ENCODE data around the gene ZNF524. TPM values are rescaled to one million over a fixed set of nuclear protein-coding genes. Genes with fewer than 3 reads are reported as not detected.

ZNF524 gene
- total and polyA plus RNA-seq, 5 donors = 11.4 to 27.1 (median 17.8) TPM

DNA sequence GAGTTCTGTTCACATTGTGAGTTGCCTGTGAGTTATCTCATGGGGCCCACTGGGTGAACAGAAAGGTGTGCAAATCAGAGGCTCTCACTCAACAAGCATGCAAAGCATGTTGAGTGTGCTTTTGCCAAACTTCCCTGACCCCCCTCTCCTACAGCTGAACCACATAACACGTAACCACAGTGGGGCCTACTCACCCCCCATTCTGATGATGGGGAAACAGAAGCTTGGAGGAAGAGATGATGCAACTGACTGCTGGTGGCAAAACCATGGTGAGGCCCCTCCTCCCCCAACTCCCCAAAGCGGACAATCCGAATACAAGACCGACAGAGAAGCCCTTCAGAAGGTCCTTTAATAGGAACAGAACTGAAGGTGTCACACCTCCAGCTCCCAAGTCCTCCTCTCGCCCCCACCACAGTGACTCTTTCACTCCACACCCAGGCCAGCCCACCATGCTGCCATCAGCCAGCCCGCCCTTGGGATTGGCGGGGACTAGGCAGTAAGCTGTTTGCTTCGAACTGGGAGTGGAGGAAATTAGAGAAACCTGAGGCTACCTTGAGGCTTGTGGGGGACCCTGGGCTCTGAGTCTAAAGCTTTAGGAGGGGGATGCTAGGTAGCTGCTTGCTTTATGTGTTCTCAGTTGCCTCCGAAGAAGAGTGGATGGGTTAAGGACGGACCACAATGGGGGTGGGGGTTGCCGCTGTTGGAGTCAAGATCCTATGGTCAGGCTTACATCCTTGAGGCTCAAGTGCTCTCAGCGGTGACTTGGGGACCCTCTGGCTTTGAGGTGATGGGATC, 20.5 kb downstream of the ZNF524 start:
- peak in 1 of 3 donors; percentile 42 for DNase-seq
- ATAC-seq = no peak
- Histone ChIP-seq H3K4me3 (ENCODE audit: low read length) (no peak overlapping the region), H3K27ac (ENCODE audit: low read length) (no peak overlapping the region), H3K9me3 (ENCODE audit: control insufficient read depth, low read length) (no peaks in the 10 kb centered on the region), H3K4me1 (ENCODE audit: control insufficient read depth, insufficient read depth, low read length) (no peaks in the 10 kb centered on the region), H3K27me3 (ENCODE audit: control insufficient read depth, insufficient read depth) (no peaks in the 10 kb centered on the region)
- intact Hi-C loops (cut with DNase I) = no loop called here
- WGBS = 88% methylated on average over 12 of the region's 12 CpGs

DNA sequence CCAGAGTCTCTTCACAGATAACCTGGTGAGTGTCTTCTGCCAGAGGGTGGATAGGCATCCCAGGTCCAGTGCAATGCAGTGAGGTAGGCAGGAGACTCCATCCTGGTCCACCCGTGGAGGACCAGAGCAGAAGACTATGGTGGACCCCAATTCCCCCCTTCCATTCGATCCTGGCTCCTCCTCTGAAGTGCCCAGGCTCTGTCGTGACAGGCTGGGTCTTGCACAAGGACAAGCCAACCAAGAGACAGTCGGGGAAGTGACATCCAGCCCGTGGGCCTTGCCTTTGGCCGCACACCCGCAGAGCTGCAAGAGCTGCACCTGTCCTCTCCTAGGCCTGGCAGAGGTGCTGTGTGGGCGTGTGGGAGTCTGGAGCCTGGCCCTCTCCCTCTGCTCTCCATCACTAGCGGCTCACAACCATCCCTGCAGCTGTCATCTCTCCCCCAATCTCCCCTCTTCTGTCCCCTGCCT, 21.2 kb downstream of the ZNF524 start:
- Histone ChIP-seq H3K4me1 (ENCODE audit: control insufficient read depth, insufficient read depth, low read length) (no peaks in the 10 kb centered on the region), H3K27me3 (ENCODE audit: control insufficient read depth, insufficient read depth) (no peaks in the 10 kb centered on the region), H3K9me3 (ENCODE audit: control insufficient read depth, low read length) (no peaks in the 10 kb centered on the region), H3K4me3 (ENCODE audit: low read length) (no peak overlapping the region), H3K27ac (ENCODE audit: low read length) (no peak overlapping the region)
- intact Hi-C loops (cut with DNase I) = no loop called here
- no peak for ATAC-seq
- 82% methylated on average over 9 of the region's 9 CpGs for WGBS
- DNase-seq = peak in 1 of 3 donors; percentile 50

DNA sequence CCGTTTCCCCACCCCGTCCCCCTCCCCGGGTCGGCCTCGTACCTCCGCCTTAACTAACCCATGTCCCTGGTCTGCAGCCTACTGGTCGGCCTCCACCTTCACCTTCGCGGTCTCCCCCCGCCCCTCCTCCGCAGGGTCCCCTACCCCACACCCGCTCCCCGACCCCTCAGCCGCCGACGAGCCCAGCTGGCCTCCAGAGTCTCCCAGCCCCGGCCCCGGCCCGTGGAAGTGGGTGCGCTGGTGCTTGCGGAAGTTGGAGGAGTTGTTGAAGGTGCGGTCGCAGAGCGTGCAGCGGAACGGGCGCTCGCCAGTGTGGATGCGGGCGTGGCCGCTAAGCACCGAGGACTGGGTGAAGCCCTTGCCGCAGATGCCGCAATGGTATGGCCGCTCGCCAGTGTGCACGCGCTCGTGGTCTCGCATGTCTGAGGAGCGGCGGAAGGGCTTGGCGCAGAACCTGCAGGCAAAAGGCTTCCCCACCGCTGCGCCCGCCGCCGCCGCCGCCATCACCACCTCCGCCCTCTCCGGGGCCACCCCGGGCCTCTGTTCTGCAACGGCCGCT, 21.7 kb downstream of the ZNF524 start:
- no peaks in the 10 kb centered on the region for H3K4me1 ChIP-seq (ENCODE audit: control insufficient read depth, insufficient read depth, low read length)
- DNase-seq (peak; percentile 39 to 74 (median 71)), ATAC-seq (no peak)
- H3K27me3 ChIP-seq (ENCODE audit: control insufficient read depth, insufficient read depth) = no peaks in the 10 kb centered on the region
- H3K4me3 ChIP-seq (ENCODE audit: low read length) = no peak overlapping the region
- no peaks in the 10 kb centered on the region for H3K9me3 ChIP-seq (ENCODE audit: control insufficient read depth, low read length)
- 94% methylated on average over 55 of the region's 55 CpGs for WGBS
- no peak overlapping the region for H3K27ac ChIP-seq (ENCODE audit: low read length)
- intact Hi-C loops (cut with DNase I) = no loop called here

DNA sequence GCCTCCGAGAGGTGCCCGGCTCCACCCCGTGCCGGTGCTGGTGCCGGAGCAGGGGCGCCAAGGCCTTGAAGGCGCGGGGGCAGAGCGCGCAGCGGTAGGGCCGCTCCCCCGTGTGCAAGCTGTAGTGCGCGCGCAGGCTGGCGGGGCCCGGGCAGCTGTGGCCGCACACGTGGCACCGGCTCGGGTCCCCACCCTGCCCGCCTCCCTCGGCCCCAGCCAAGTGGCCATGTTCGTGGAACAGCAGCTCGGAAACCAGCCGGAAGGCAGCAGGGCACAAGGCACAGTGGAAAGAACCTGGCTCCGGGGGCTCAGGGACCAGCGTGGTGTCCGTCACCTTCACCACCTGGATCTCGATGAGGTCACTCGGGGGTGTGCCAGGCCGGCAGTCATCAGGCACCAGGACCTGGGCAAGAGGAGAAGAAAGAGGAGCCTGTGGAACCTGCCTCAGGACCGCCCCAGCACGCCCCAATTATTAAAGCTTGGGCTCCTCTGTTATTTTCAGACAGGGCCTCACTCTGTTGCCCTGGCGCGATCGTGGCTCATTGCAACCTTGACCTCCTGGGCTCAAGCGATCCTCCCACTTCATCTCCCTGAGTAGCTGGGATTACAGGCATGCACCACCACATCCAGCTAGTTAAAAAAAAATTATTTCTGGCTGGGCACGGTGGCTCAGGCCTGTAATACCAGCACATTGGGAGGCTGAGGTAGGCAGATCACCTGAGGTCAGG, 22.3 kb downstream of the ZNF524 start:
- ATAC-seq (peak in 1 of 2 donors; percentile 3), DNase-seq (peak; percentile 21 to 59 (median 59))
- intact Hi-C loops (cut with DNase I) = no loop called here
- no peak overlapping the region for H3K4me3 ChIP-seq (ENCODE audit: low read length)
- no peaks in the 10 kb centered on the region for H3K27me3 ChIP-seq (ENCODE audit: control insufficient read depth, insufficient read depth)
- WGBS = 93% methylated on average over 40 of the region's 40 CpGs
- H3K9me3 ChIP-seq (ENCODE audit: control insufficient read depth, low read length) = no peaks in the 10 kb centered on the region
- H3K4me1 ChIP-seq (ENCODE audit: control insufficient read depth, insufficient read depth, low read length) = no peaks in the 10 kb centered on the region
- peak overlapping the region; percentile 4 for H3K27ac ChIP-seq (ENCODE audit: low read length)

DNA sequence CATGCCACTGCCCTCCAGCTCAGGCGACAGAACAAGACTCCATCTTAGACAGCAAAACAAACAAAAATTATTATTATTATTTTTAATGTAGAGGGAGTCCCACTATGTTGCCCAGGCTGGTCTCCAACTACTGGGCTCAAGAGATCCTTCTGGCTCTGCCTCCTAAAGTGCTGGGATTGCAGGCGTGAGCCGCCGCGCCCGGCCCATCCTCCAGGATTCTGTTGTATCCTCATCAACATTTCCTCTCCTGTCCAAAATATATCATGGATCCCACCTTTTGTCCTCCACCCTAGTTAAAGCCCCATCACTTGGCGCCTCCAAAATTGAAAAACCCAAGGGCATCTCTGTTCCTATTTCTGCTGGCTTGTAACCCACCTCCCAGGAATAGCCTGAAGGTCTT, 23.0 kb downstream of the ZNF524 start:
- no peak for ATAC-seq
- intact Hi-C loops (cut with DNase I) = no loop called here
- no peak overlapping the region for H3K4me3 ChIP-seq (ENCODE audit: low read length)
- H3K4me1 ChIP-seq (ENCODE audit: control insufficient read depth, insufficient read depth, low read length) = no peaks in the 10 kb centered on the region
- peak in 2 of 3 donors; percentile 44 to 55 for DNase-seq
- H3K9me3 ChIP-seq (ENCODE audit: control insufficient read depth, low read length) = no peaks in the 10 kb centered on the region
- H3K27me3 ChIP-seq (ENCODE audit: control insufficient read depth, insufficient read depth) = no peaks in the 10 kb centered on the region
- WGBS = 92% methylated on average over 7 of the region's 7 CpGs
- H3K27ac ChIP-seq (ENCODE audit: low read length) = peak overlapping the region; percentile 36

DNA sequence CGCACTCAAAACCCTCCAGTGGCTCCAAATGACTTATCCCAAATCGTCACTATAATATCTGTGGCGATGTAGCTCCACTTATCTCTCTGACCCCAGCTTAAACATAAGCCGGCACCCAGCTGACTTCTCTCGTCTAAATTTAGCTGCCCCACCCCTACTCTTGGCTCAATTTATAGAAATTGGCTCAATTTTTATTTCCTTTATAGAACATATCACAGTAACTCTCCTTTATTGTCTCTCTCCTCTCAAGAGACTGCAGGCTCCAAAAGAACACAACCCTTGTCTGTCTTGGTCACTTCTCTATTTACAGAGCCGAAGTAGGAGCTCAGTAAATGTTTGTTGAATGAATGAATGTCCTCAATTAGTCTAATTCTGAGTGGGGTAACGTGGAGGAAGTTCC, 23.5 kb downstream of the ZNF524 start:
- Histone ChIP-seq H3K27me3 (ENCODE audit: control insufficient read depth, insufficient read depth) (no peaks in the 10 kb centered on the region), H3K4me1 (ENCODE audit: control insufficient read depth, insufficient read depth, low read length) (no peaks in the 10 kb centered on the region), H3K9me3 (ENCODE audit: control insufficient read depth, low read length) (no peaks in the 10 kb centered on the region), H3K27ac (ENCODE audit: low read length) (peak overlapping the region; percentile 47), H3K4me3 (ENCODE audit: low read length) (peak overlapping the region; percentile 53)
- WGBS = 35% methylated on average over 7 of the region's 7 CpGs
- intact Hi-C loops (cut with DNase I) = no loop called here
- ATAC-seq (no peak), DNase-seq (no peak)

DNA sequence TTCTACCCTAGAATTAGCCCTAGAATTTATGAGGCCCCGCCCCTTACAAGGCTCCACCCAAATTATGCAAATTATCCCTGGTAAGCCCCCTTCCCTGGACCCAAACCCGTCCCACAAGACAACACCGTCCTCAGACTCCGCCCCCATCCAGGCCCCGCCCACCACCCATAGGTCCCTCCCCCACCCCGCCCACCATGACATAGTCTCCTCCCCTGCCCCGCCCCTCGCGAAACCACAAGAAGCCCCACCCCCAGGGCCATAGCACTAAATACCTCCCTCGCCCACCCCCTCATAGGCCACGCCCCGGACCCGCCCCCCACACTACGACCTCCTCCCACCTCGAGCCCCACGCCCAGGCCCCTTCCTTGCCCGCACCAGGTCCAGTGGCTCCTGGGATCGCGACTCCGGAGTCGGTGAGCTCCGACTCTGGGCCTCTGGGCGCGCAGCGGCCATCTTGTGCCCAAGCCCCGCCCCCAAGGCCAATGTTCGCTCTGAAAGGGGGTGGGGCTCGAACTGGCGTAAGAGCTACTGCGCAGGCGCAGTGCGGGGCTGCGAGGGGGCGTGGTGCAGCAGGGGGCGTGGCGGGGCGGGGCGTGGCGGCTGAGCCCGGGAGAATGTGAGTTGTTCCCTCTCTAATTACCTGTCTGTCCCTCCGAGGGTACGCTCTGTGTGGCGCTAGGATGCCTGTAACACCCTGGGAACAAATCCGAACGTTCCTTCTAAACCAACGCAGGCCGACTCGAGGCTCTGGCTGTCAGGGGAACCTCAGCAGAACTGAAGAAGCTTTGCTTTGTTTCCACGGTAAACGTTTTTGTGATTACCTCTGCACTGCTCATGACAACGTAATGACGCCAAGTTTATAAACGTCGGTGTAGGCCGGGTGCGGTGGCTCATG, 24.3 kb downstream of the ZNF524 start, which contains the start of gene ZNF784:
TSS of gene ZNF784 (minus strand) at position 458 of the 895 bp plus-strand sequence. CDS start at position 453, 5 bp downstream.
- WGBS = under 1% methylated on average over 56 of the region's 56 CpGs
- Histone ChIP-seq H3K27ac (ENCODE audit: low read length) (peak within 1 kb of the TSS; percentile 86), H3K9me3 (ENCODE audit: control insufficient read depth, low read length) (no peaks in the 10 kb centered on the region), H3K4me3 (ENCODE audit: low read length) (peak within 1 kb of the TSS; percentile 53), H3K4me1 (ENCODE audit: control insufficient read depth, insufficient read depth, low read length) (no peaks in the 10 kb centered on the region), H3K27me3 (ENCODE audit: control insufficient read depth, insufficient read depth) (no peaks in the 10 kb centered on the region)
- peak; percentile 92 to 93 for ATAC-seq
- intact Hi-C loops (cut with DNase I) = no loop called here
- peak; percentile 93 to 97 (median 97) for DNase-seq

DNA sequence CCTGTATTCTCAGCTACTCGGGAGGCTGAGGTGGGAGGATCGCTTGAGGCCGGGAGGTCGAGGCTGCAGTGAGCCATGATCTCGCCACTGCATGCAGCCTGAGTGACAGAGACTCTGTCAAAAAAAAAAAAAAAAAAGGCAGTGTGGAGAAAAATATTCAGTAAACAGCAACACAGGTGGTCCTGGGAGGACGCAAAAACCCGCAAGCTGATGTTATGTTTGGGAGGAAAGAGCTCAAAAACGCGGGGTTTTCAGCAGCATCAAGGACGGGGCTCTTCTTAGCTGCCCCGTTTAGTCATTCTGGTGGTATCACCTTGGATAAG, 24.9 kb downstream of the ZNF524 start:
- no peaks in the 10 kb centered on the region for H3K27me3 ChIP-seq (ENCODE audit: control insufficient read depth, insufficient read depth)
- 47% methylated on average over 11 of the region's 11 CpGs for WGBS
- intact Hi-C loops (cut with DNase I) = no loop called here
- H3K9me3 ChIP-seq (ENCODE audit: control insufficient read depth, low read length) = no peaks in the 10 kb centered on the region
- peak overlapping the region; percentile 1 for H3K27ac ChIP-seq (ENCODE audit: low read length)
- H3K4me1 ChIP-seq (ENCODE audit: control insufficient read depth, insufficient read depth, low read length) = no peaks in the 10 kb centered on the region
- peak overlapping the region; percentile 53 for H3K4me3 ChIP-seq (ENCODE audit: low read length)
- DNase-seq (no peak), ATAC-seq (no peak)

DNA sequence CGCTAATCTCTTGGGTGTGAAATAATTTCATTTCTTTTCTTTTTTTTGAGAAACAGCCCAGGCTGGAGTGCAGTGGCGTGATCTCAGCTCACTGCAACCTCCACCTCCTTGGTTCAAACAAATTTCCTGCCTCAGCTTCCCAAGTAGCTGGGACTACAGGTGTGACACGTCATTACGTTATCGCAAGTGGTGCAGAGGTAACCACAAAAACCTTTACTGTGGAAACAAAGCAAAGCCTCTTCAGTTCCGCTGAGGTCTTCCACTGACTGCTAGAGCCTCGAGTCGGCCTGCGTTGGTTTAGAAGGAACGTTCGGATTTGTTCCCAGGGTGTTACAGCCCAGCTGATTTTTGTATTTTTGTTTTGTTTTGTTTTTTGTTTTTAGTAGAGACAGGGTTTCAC, 26.3 kb downstream of the ZNF524 start:
- Histone ChIP-seq H3K27me3 (ENCODE audit: control insufficient read depth, insufficient read depth) (no peaks in the 10 kb centered on the region), H3K27ac (ENCODE audit: low read length) (no peak overlapping the region), H3K4me3 (ENCODE audit: low read length) (no peak overlapping the region), H3K9me3 (ENCODE audit: control insufficient read depth, low read length) (no peaks in the 10 kb centered on the region), H3K4me1 (ENCODE audit: control insufficient read depth, insufficient read depth, low read length) (no peaks in the 10 kb centered on the region)
- DNase-seq = peak in 1 of 3 donors; percentile 13
- intact Hi-C loops (cut with DNase I) = no loop called here
- 92% methylated on average over 11 of the region's 11 CpGs for whole genome bisulfite sequencing
- ATAC-seq = no peak

DNA sequence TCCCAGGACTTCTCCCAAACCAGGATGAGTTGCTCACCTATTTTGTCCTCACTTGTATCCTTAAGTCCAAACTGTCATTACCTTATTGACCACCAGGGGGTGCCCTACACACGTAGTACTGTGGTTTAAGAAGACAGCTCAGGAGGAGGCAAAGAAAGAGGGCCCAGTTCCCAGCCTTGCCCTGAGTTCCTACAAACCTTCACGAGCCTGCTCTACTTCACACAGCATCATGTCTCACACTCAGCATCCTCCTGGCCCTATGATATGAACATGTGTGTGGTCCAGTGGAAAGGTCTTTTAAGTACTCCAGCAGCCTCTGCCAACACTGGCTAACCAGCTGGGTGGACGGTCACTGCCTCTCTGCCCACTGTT, 32.4 kb downstream of the ZNF524 start:
- H3K4me3 ChIP-seq (ENCODE audit: low read length) = no peak overlapping the region
- H3K27me3 ChIP-seq (ENCODE audit: control insufficient read depth, insufficient read depth) = no peaks in the 10 kb centered on the region
- 28% methylated on average over 3 of the region's 3 CpGs for WGBS
- no peaks in the 10 kb centered on the region for H3K9me3 ChIP-seq (ENCODE audit: control insufficient read depth, low read length)
- ATAC-seq = peak; percentile 27 to 58
- DNase-seq = peak; percentile 66 to 79 (median 78)
- intact Hi-C loops (cut with DNase I) = loop anchor here in 2 of 4 donors (10.0 kb wide), 1 partner anchor 118 kb away; no protein-coding TSS in a partner anchor
- H3K4me1 ChIP-seq (ENCODE audit: control insufficient read depth, insufficient read depth, low read length) = peaks cover 12% of the 10 kb centered on the region
- H3K27ac ChIP-seq (ENCODE audit: low read length) = peak overlapping the region; percentile 63
